Liver (tissue), 9 donors: Measurements from ENCODE around the gene CUEDC1. TPM values are rescaled to one million over a fixed set of nuclear protein-coding genes. Genes with fewer than 3 reads are reported as not detected.

ENCODE experiments used
- DNase-seq: peaks from one replicate; pipeline ENCODE4 v3.0.0-alpha.2; 2017; ENCODE audit warnings: low spot score
- H3K27ac ChIP-seq, 2 donors: one replicate each; pipeline ENCODE4 v1.7.0; 2013; ENCODE audit warnings: inconsistent platforms in 2 of 2, low read length in 2 of 2, control low read depth in 1 of 2, low read depth in 1 of 2, mild to moderate bottlenecking in 1 of 2
- H3K27me3 ChIP-seq, 4 donors: one replicate each; pipeline versions ENCODE4 v1.6.1 to v1.7.0; 2013; ENCODE audit warnings: low read length in 3 of 4, inconsistent platforms in 1 of 4, mild to moderate bottlenecking in 1 of 4, moderate library complexity in 1 of 4; ENCODE audit not compliant: control insufficient read depth in 4 of 4, insufficient read depth in 4 of 4
- H3K36me3 ChIP-seq, 4 donors: one replicate each; pipeline versions ENCODE4 v1.6.1 to v1.7.0; 2013; ENCODE audit warnings: low read length in 3 of 4, mild to moderate bottlenecking in 3 of 4, low read depth in 1 of 4, moderate library complexity in 1 of 4; ENCODE audit not compliant: control insufficient read depth in 4 of 4, insufficient read depth in 3 of 4
- H3K4me1 ChIP-seq, 4 donors: one replicate each; pipeline versions ENCODE4 v1.6.1 to v1.7.0; 2013; ENCODE audit warnings: low read length in 3 of 4, mild to moderate bottlenecking in 3 of 4, moderate library complexity in 1 of 4; ENCODE audit not compliant: control insufficient read depth in 4 of 4, insufficient read depth in 4 of 4
- H3K4me3 ChIP-seq, 3 donors: one replicate each; pipeline versions ENCODE4 v1.6.1 to v1.7.0; 2013; ENCODE audit warnings: low read length in 3 of 3, control low read depth in 1 of 3, low read depth in 1 of 3, mild to moderate bottlenecking in 1 of 3
- H3K9ac ChIP-seq, 2 donors: one replicate each; pipeline ENCODE4 v1.7.0; 2013; ENCODE audit warnings: low read length in 2 of 2, mild to moderate bottlenecking in 2 of 2, moderate library complexity in 2 of 2, control low read depth in 1 of 2, low read depth in 1 of 2
- H3K9me3 ChIP-seq, 4 donors: one replicate each; pipeline versions ENCODE4 v1.6.1 to v1.7.0; 2013; ENCODE audit warnings: low read length in 3 of 4; ENCODE audit not compliant: control insufficient read depth in 4 of 4
- ATF3 ChIP-seq: IDR thresholded peaks from 2 replicates; pipeline ENCODE4 v1.6.1; 2016; ENCODE audit warnings: antibody characterized with exemption
- CTCF ChIP-seq: fragments of 150-350 bp; IDR thresholded peaks from 2 replicates; pipeline ENCODE4 v1.5.1; 2017; ENCODE audit warnings: improper control_type of control experiment, low read depth, low read length; ENCODE audit not compliant: missing input control
- EGR1 ChIP-seq, 2 donors: IDR thresholded peaks; 2 replicates each; pipeline ENCODE4 v1.6.1; 2016 to 2018; ENCODE audit warnings: antibody characterized with exemption in 2 of 2, low read depth in 2 of 2
- FOXA1 ChIP-seq: IDR thresholded peaks from 2 replicates; pipeline ENCODE4 v1.6.1; 2016; ENCODE audit warnings: antibody characterized with exemption
- FOXA2 ChIP-seq: IDR thresholded peaks from 2 replicates; pipeline ENCODE4 v1.6.1; 2016; ENCODE audit warnings: antibody characterized with exemption
- GABPA ChIP-seq, 2 donors: IDR thresholded peaks in 1 of 2; conservative IDR thresholded peaks in 1 of 2; 2 replicates each; pipeline ENCODE4 v1.6.1; 2016; ENCODE audit warnings: antibody characterized with exemption in 2 of 2, mild to moderate bottlenecking in 1 of 2, moderate library complexity in 1 of 2
- HNF4A ChIP-seq, 2 donors: conservative IDR thresholded peaks; 2 replicates each; pipeline ENCODE4 v1.6.1; 2016; ENCODE audit warnings: antibody characterized with exemption in 2 of 2, mild to moderate bottlenecking in 2 of 2
- HNF4G ChIP-seq: IDR thresholded peaks from 2 replicates; pipeline ENCODE4 v1.6.1; 2016; ENCODE audit warnings: antibody characterized with exemption
- JUND ChIP-seq, 2 donors: IDR thresholded peaks; 2 replicates each; pipeline ENCODE4 v1.6.1; 2016; ENCODE audit warnings: antibody characterized with exemption in 2 of 2
- MAX ChIP-seq: IDR thresholded peaks from 2 replicates; pipeline ENCODE4 v1.6.1; 2016; ENCODE audit warnings: antibody characterized with exemption
- NR2F2 ChIP-seq: IDR thresholded peaks from 2 replicates; pipeline ENCODE4 v1.6.1; 2016; ENCODE audit warnings: antibody characterized with exemption
- RAD21 ChIP-seq, 2 donors: IDR thresholded peaks; 2 replicates each; pipeline ENCODE4 v1.6.1; 2016; ENCODE audit warnings: antibody characterized with exemption in 2 of 2, mild to moderate bottlenecking in 2 of 2
- REST ChIP-seq: IDR thresholded peaks from 2 replicates; pipeline ENCODE4 v1.6.1; 2016; ENCODE audit warnings: antibody characterized with exemption, mild to moderate bottlenecking
- RXRA ChIP-seq, 2 donors: IDR thresholded peaks; 2 replicates each; pipeline ENCODE4 v1.6.1; 2017 to 2018; ENCODE audit warnings: antibody characterized with exemption in 2 of 2, mild to moderate bottlenecking in 1 of 2
- SP1 ChIP-seq: IDR thresholded peaks from 2 replicates; pipeline ENCODE4 v1.6.1; 2018; ENCODE audit warnings: antibody characterized with exemption, mild to moderate bottlenecking
- TAF1 ChIP-seq: conservative IDR thresholded peaks from 2 replicates; pipeline ENCODE4 v1.6.1; 2016; ENCODE audit warnings: antibody characterized with exemption, mild to moderate bottlenecking
- YY1 ChIP-seq: IDR thresholded peaks from 2 replicates; pipeline ENCODE4 v1.6.1; 2016; ENCODE audit warnings: antibody characterized with exemption, mild to moderate bottlenecking
- ZBTB33 ChIP-seq: IDR thresholded peaks from 2 replicates; pipeline ENCODE4 v1.6.1; 2016; ENCODE audit warnings: antibody characterized with exemption
- WGBS: extraction: QIAGEN DNeasy Blood & Tissue Kit; methylation state at CpG from one replicate; pipeline ENCODE4 v1.1.7; 2013; 5-methylcytosine and 5-hydroxymethylcytosine counted together
- polyA plus RNA-seq, 2 donors: library from polyadenylated mRNA; stranded (reverse) in 1 of 2; unstranded in 1 of 2; fragments of 200-250 nt in 1 of 2; fragments of >200 nt in 1 of 2; fragmentation: Nextera tagmentation in 1 of 2; extraction: Ambion mirVana in 1 of 2; gene quantifications; one replicate each; pipeline versions ENCODE4 v1.2.1 to v1.2.3, GENCODE V29; 2013 to 2015
- total RNA-seq, 2 donors: library from RNA; depleted of rRNA; stranded (reverse); fragments of >200 nt; gene quantifications; one replicate each; pipeline ENCODE4 v1.2.3, GENCODE V29; 2014
- donor health status: healthy.
- donor health status: healthy.
- donor health status: healthy.
- donor health status: healthy.
- donor health status: healthy.

Gene CUEDC1
- total and polyA plus RNA-seq, 4 donors: 2.6 to 4.9 (median 3.4) TPM

- no peak for TF ChIP-seq YY1
- no peak for TF ChIP-seq TAF1
- TF ChIP-seq HNF4A (conservative IDR thresholded peaks at IDR 0.05): no peak
- TF ChIP-seq JUND (IDR thresholded peaks at IDR 0.05): no peak
- TF ChIP-seq REST: no peak
- no peak for TF ChIP-seq RAD21 (IDR thresholded peaks at IDR 0.05)
- no peak for TF ChIP-seq SP1
- no peak for TF ChIP-seq MAX
- TF ChIP-seq HNF4G: no peak
- no peak for TF ChIP-seq FOXA1
- TF ChIP-seq ZBTB33: no peak
- TF ChIP-seq FOXA2: no peak
- no peak for TF ChIP-seq EGR1 (IDR thresholded peaks at IDR 0.05; ENCODE audit: low read depth in 2 of 2)
- no peak for TF ChIP-seq NR2F2
- TF ChIP-seq GABPA (IDR thresholded peaks at IDR 0.05 in 1 of 2, conservative IDR thresholded peaks at IDR 0.05 in 1 of 2): no peak
- no peak for TF ChIP-seq RXRA (IDR thresholded peaks at IDR 0.05)
- TF ChIP-seq ATF3: no peak
- TF ChIP-seq CTCF: no peak
- Histone ChIP-seq H3K27ac (no peak overlapping the region), H3K27me3 (no peaks in the 10 kb centered on the region), H3K4me3 (no peak overlapping the region), H3K4me1 (peaks cover 0 to 9% (median 8%) of the 10 kb centered on the region in 4 donors), H3K9me3 (no peaks in the 10 kb centered on the region), H3K9ac (no peak overlapping the region), H3K36me3 (peaks cover 6 to 33% (median 15%) of the 10 kb centered on the region in 4 donors)
- WGBS: 97% methylated on average over 1 of the region's 1 CpG
- DNase-seq: no peak
Observed at GRCh38 chr17:57842280-57842679, 112.9 kb downstream of the CUEDC1 start.
